IMR-90 (cell line): ENCODE measurements around the gene LAMA4. TPM values are rescaled to one million over a fixed set of nuclear protein-coding genes. Genes with fewer than 3 reads are reported as not detected.

Experiments used
- ATAC-seq: fragments of 200-7000 bp; cut with Tn5 transposase; 2 replicates; pipeline ENCODE4 v1.9.1; 2020; ENCODE audit warnings: low read depth, mild to moderate bottlenecking, moderate library complexity
- BruUV-seq: library from RNA; stranded (reverse); fragments of 400-500 nt; replicated peaks from 2 replicates; lab custom pipeline; 2021; lab: Mats Ljungman, UMichigan
- CTCF ChIA-PET: fragments of 300-600 bp; formaldehyde crosslinking; extraction: SDS; loops from one replicate; lab custom pipeline; 2021; ENCODE audit warnings: antibody characterized with exemption; lab: Yijun Ruan, JAX
- POLR2A ChIA-PET: fragments of 300-600 bp; sonication (Branson Sonifier 250); formaldehyde crosslinking; loops from one replicate; lab custom pipeline; 2022; ENCODE audit warnings: antibody characterized with exemption; ENCODE audit not compliant: unreplicated experiment; lab: Charles Lee
- DNase-seq: peaks from one replicate; pipeline ENCODE4 v3.0.0; 2013
- H2AFZ ChIP-seq: replicated peaks from 2 replicates; pipeline ENCODE3; 2013; ENCODE audit warnings: low read length, mild to moderate bottlenecking; ENCODE audit not compliant: poor library complexity
- H2AK5ac ChIP-seq: 2 replicates; pipeline ENCODE4 v1.6.1; 2013; ENCODE audit warnings: low read depth, low read length, inconsistent platforms
- H2AK9ac ChIP-seq: replicated peaks from 2 replicates; pipeline ENCODE3; 2013; ENCODE audit warnings: mild to moderate bottlenecking, low read depth, low read length, moderate library complexity; ENCODE audit not compliant: poor library complexity
- H2BK120ac ChIP-seq: 2 replicates; pipeline ENCODE4 v1.6.1; 2013; ENCODE audit warnings: low read depth, low read length, inconsistent platforms
- H2BK15ac ChIP-seq: 3 replicates; pipeline ENCODE4 v1.6.1; 2013; ENCODE audit warnings: low read depth, low read length, inconsistent platforms
- H2BK20ac ChIP-seq: 2 replicates; pipeline ENCODE4 v1.6.1; 2013; ENCODE audit warnings: low read depth, mild to moderate bottlenecking, inconsistent platforms, low read length, moderate library complexity
- H2BK5ac ChIP-seq: 2 replicates; pipeline ENCODE4 v1.6.1; 2013; ENCODE audit warnings: mild to moderate bottlenecking, low read depth, low read length, inconsistent platforms; ENCODE audit not compliant: poor library complexity, severe bottlenecking
- H3K14ac ChIP-seq: replicated peaks from 2 replicates; pipeline ENCODE4 v1.6.1; 2013; ENCODE audit warnings: low read depth, low read length, inconsistent platforms
- H3K18ac ChIP-seq: 2 replicates; pipeline ENCODE4 v1.6.1; 2013; ENCODE audit warnings: low read depth, low read length, control low read depth
- H3K23ac ChIP-seq: 2 replicates; pipeline ENCODE4 v1.6.1; 2013; ENCODE audit warnings: low read depth, low read length, inconsistent platforms
- H3K27ac ChIP-seq: 2 replicates; pipeline ENCODE4 v1.5.1; 2013; ENCODE audit warnings: mild to moderate bottlenecking, control low read depth, low read length; ENCODE audit not compliant: insufficient read depth
- H3K27me3 ChIP-seq: 2 replicates; pipeline ENCODE4 v1.6.1; 2013; ENCODE audit warnings: low read length; ENCODE audit not compliant: control insufficient read depth, insufficient read depth
- H3K36me3 ChIP-seq: 2 replicates; pipeline ENCODE4 v1.6.1; 2013; ENCODE audit warnings: low read length, mixed read lengths; ENCODE audit not compliant: control insufficient read depth, insufficient read depth
- H3K4ac ChIP-seq: 2 replicates; pipeline ENCODE4 v1.6.1; 2013; ENCODE audit warnings: low read depth, low read length, inconsistent platforms
- H3K4me1 ChIP-seq: 2 replicates; pipeline ENCODE4 v1.6.1; 2013; ENCODE audit warnings: low read length, mixed read lengths; ENCODE audit not compliant: control insufficient read depth, insufficient read depth
- H3K4me2 ChIP-seq: 2 replicates; pipeline ENCODE4 v1.6.1; 2013; ENCODE audit warnings: low read depth, mild to moderate bottlenecking, control low read depth, low read length, moderate library complexity
- H3K4me3 ChIP-seq: 2 replicates; pipeline ENCODE4 v1.5.1; 2013; ENCODE audit warnings: low read depth, mild to moderate bottlenecking, control low read depth, low read length, moderate library complexity; ENCODE audit not compliant: insufficient read depth
- H3K56ac ChIP-seq: 2 replicates; pipeline ENCODE4 v1.6.1; 2013; ENCODE audit warnings: low read length, inconsistent platforms; ENCODE audit not compliant: insufficient read depth; ENCODE audit errors: extremely low read depth
- H3K79me1 ChIP-seq, 2 experiments: 2 replicates each; pipeline ENCODE4 v1.6.1; 2013; ENCODE audit warnings: low read length in 2 of 2, inconsistent platforms in 1 of 2, low read depth in 1 of 2
- H3K9ac ChIP-seq: 2 replicates; pipeline ENCODE4 v1.6.1; 2013; ENCODE audit warnings: low read depth, low read length, control low read depth
- H3K9me1 ChIP-seq: 2 replicates; pipeline ENCODE4 v1.6.1; 2013; ENCODE audit warnings: low read length, inconsistent platforms; ENCODE audit not compliant: insufficient read depth
- H3K9me3 ChIP-seq: 2 replicates; pipeline ENCODE4 v1.6.1; 2013; ENCODE audit warnings: low read length; ENCODE audit not compliant: control insufficient read depth, insufficient read depth
- H4K20me1 ChIP-seq: 2 replicates; pipeline ENCODE4 v1.6.1; 2013; ENCODE audit warnings: low read length, inconsistent platforms; ENCODE audit not compliant: insufficient read depth
- H4K5ac ChIP-seq: 2 replicates; pipeline ENCODE4 v1.6.1; 2013; ENCODE audit warnings: mild to moderate bottlenecking, low read depth, low read length, control low read depth
- H4K8ac ChIP-seq, 2 experiments: 2 replicates each; pipeline ENCODE4 v1.6.1; 2013; ENCODE audit warnings: low read depth in 2 of 2, low read length in 2 of 2, control low read depth in 1 of 2, inconsistent platforms in 1 of 2
- H4K91ac ChIP-seq: 2 replicates; pipeline ENCODE4 v1.6.1; 2013; ENCODE audit warnings: low read depth, low read length, inconsistent platforms; ENCODE audit not compliant: insufficient read depth
- CEBPB ChIP-seq: IDR thresholded peaks from 2 replicates; pipeline ENCODE4 v1.6.1; 2012; ENCODE audit warnings: low read depth, low read length, improper control_type of control experiment
- SMC3 ChIP-seq: fragments of 150-350 bp; IDR thresholded peaks from 2 replicates; pipeline ENCODE4 v1.6.1; 2016; ENCODE audit warnings: low read depth, mild to moderate bottlenecking, antibody characterized with exemption, low read length, moderate library complexity
- WGBS, 2 experiments: methylation state at CpG; one replicate each; pipeline versions ENCODE4 v1.1.5 to v1.1.7; 2013; ENCODE audit warnings: missing lambda C conversion rate in 2 of 2; ENCODE audit not compliant: insufficient read length in 1 of 2; ENCODE audit errors: extremely low coverage in 2 of 2; 5-methylcytosine and 5-hydroxymethylcytosine counted together
- dilution Hi-C: fragments of 300-500 bp; cut with HindIII; formaldehyde crosslinking; loops from one replicate; pipeline ENCODE4 v1.14.3; 2018; ENCODE audit warnings: low sequenced_read_pairs; ENCODE audit not compliant: unreplicated experiment
- in situ Hi-C: fragments of 300-500 bp; cut with MboI; formaldehyde crosslinking; loops from 3 replicates; pipeline ENCODE4 v1.14.3; 2019; ENCODE audit warnings: low sequenced_read_pairs, inconsistent platforms, mixed read lengths
- intact Hi-C: fragments of 100-400 bp; cut with micrococcal nuclease; formaldehyde crosslinking; loops from 2 replicates; pipeline ENCODE4 v1.10.0; 2022
- polyA plus RNA-seq, 3 experiments: library from polyadenylated mRNA; depleted of rRNA; stranded (reverse); fragments of >200 nt; gene quantifications; 2 replicates each; pipeline ENCODE4 v1.2.3, GENCODE V29; 2012; ENCODE audit warnings: low replicate concordance in 1 of 3
- total RNA-seq: library from RNA; depleted of rRNA; stranded (reverse); fragments of >200 nt; gene quantifications from 2 replicates; pipeline ENCODE4 v1.2.3, GENCODE V29; 2012

LAMA4 gene
- total and polyA plus RNA-seq, 2 of the 4 experiments (the other 2 are of a cell fraction), result 33.9 to 35.8 TPM

- Histone ChIP-seq H3K23ac (no peak overlapping the region), H3K36me3 (peaks cover 41% of the 10 kb centered on the region), H3K27me3 (no peaks in the 10 kb centered on the region), H2AFZ (no peak overlapping the region), H3K4ac (no peak overlapping the region), H2AK9ac (no peak overlapping the region), H3K79me1 (no peaks in the 10 kb centered on the region), H4K8ac (no peak overlapping the region), H3K9me3 (no peaks in the 10 kb centered on the region), H3K14ac (no peak overlapping the region), H3K4me2 (no peak overlapping the region), H3K9ac (no peak overlapping the region), H3K56ac (no peak overlapping the region), H2BK15ac (no peak overlapping the region), H3K18ac (no peak overlapping the region), H3K9me1 (no peaks in the 10 kb centered on the region), H3K4me1 (no peaks in the 10 kb centered on the region), H3K27ac (no peak overlapping the region), H2AK5ac (no peak overlapping the region), H3K4me3 (no peak overlapping the region), H2BK120ac (no peak overlapping the region), H4K91ac (no peak overlapping the region), H2BK20ac (no peak overlapping the region), H4K20me1 (no peaks in the 10 kb centered on the region), H4K5ac (no peak overlapping the region), H2BK5ac (no peak overlapping the region)
- intact Hi-C loops, result no loop called here
- ChIA-PET POLR2A (no interaction called here), CTCF (no interaction called here)
- WGBS, 2 experiments, result no CpG with 5 or more reads among the region's 3 CpGs
- DNase-seq (no peak), ATAC-seq (no peak)
- in situ Hi-C loops, result no loop called here
- dilution Hi-C loops, result no loop called here
- TF ChIP-seq SMC3, result no peak
- TF ChIP-seq CEBPB, result no peak
- no TSS peak for BruUV-seq
These were observed 123.5 kb downstream of the LAMA4 start for GRCh38 chr6:112130878-112131277.
